HG03039 (cell line): ENCODE data around the gene HKDC1.
A peak's percentile ranks its signal among the peaks of the same experiment; 100 is the strongest.
"Not testable (repeated sequence)": the region's sequence is repeated elsewhere in the genome, so short reads cannot be mapped to it uniquely, and the experiment has no call there.

Source experiments
- ATAC-seq: cut with Tn5 transposase; IDR thresholded peaks from one replicate; pipeline ENCODE4 v1.9.1; 2021; ENCODE audit warnings: mild to moderate bottlenecking, moderate library complexity; ENCODE audit not compliant: unreplicated experiment

The HKDC1 gene

GRCh38 chr10:69220041-69220451 is at the start of gene HKDC1:
Gene HKDC1, plus strand, starts transcription at chr10:69220332. Its CDS starts 104 bp downstream, at chr10:69220436.
- ATAC-seq = no peak

- no peak for ATAC-seq
Observed at GRCh38 chr10:69172241-69172982, 47.7 kb upstream of the HKDC1 start.

GRCh38 chr10:69175326-69175725 is 44.8 kb upstream of the HKDC1 start:
- not testable (repeated sequence) for ATAC-seq

- no peak for ATAC-seq
Observed at GRCh38 chr10:69176823-69177222, 43.3 kb upstream of the HKDC1 start.

- no peak for ATAC-seq
Observed at GRCh38 chr10:69179089-69179742, 40.9 kb upstream of the HKDC1 start.

- peak; percentile 76 for ATAC-seq
Observed at GRCh38 chr10:69179743-69180524, 40.2 kb upstream of the HKDC1 start, which contains the start of gene SUPV3L1. Gene SUPV3L1, plus strand, starts transcription at chr10:69180234. Its CDS starts 58 bp downstream, at chr10:69180292.

- ATAC-seq = peak; percentile 25
Observed at GRCh38 chr10:69180525-69181204, 39.5 kb upstream of the HKDC1 start.

GRCh38 chr10:69181433-69181832 is 38.7 kb upstream of the HKDC1 start:
- no peak for ATAC-seq

- no peak for ATAC-seq
Observed at GRCh38 chr10:69182005-69182404, 38.1 kb upstream of the HKDC1 start.

GRCh38 chr10:69186524-69186923 is 33.6 kb upstream of the HKDC1 start:
- no peak for ATAC-seq

GRCh38 chr10:69201045-69201444 is 19.1 kb upstream of the HKDC1 start:
- ATAC-seq = no peak

GRCh38 chr10:69202332-69202731 is 17.8 kb upstream of the HKDC1 start:
- ATAC-seq = no peak

- ATAC-seq = no peak
Observed at GRCh38 chr10:69208761-69209160, 11.4 kb upstream of the HKDC1 start.

- no peak for ATAC-seq
Observed at GRCh38 chr10:69209787-69210484, 10.2 kb upstream of the HKDC1 start.

GRCh38 chr10:69211104-69211503 is 9.0 kb upstream of the HKDC1 start:
- ATAC-seq = no peak

GRCh38 chr10:69211524-69211923 is 8.6 kb upstream of the HKDC1 start:
- ATAC-seq = no peak

- no peak for ATAC-seq
Observed at GRCh38 chr10:69213591-69214311, 6.4 kb upstream of the HKDC1 start.

GRCh38 chr10:69214666-69215131 is 5.4 kb upstream of the HKDC1 start:
- no peak for ATAC-seq

GRCh38 chr10:69215405-69216171 is 4.5 kb upstream of the HKDC1 start:
- ATAC-seq = no peak
